ENCODE measurements around the gene PLD1. TPM values are rescaled to one million over a fixed set of nuclear protein-coding genes. Genes with fewer than 3 reads are reported as not detected.

Gene PLD1
- total and polyA plus RNA-seq, 3 experiments from 2014 or later = 0.59 to 14.5 (median 1.3) TPM

DNA sequence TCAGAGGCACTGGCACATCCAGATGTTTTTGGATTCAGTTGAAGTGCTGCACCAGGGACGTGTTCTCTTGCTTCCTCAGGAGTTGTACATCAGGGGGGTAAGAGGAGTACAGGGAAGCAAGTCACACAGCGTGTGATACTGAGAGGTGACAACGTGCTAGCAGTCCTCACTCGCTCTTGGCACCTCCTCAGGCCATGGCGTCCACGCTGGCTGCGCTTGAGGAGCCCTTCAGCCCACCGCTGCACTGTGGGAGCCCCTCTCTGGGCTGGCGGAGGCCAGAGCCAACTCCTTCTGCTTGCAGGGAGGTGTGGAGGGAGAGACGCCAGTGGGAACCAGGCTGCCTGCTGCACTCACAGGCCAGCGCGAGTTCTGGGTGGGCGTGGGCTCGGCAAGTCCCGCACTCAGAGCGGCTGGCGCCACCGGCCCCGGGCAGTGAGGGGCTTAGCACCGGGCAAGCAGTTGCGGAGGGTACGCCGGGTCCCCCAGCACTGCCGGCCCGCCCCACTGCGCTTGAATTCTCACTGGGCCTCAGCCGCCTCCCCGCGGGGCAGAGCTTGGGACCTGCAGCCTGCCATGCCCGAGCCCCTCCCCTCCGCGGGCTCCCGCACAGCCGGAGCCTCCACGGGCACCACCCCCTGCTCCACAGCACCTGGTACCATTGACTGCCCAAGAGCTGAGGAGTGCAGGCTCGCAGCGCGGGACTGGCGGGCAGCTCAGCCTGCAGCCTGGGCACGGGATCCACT, 64.5 kb downstream of the PLD1 start:
- H3K36me3 Mint-ChIP-seq = peaks cover 0 to 2% (median 0%) of the 10 kb centered on the region in 3 donors
- H3K9me3 ChIP-seq (ENCODE audit: low read length) = no peaks in the 10 kb centered on the region
- no peak overlapping the region for H3K4me3 ChIP-seq (ENCODE audit: low read length)
- no peak overlapping the region for H3K4me3 Mint-ChIP-seq
- ChIA-PET POLR2A (no interaction called here), CTCF (no interaction called here)
- H3K27me3 Mint-ChIP-seq = peaks cover 10 to 58% of the 10 kb centered on the region in 2 donors
- no peaks in the 10 kb centered on the region for H3K9me3 Mint-ChIP-seq
- peak overlapping the region in 1 of 8 donors; percentile 51 for H3K27ac Mint-ChIP-seq
- H3K27ac ChIP-seq (ENCODE audit: low read depth, low read length) = no peak overlapping the region
- H3K36me3 ChIP-seq (ENCODE audit: insufficient read depth, low read length) = no peaks in the 10 kb centered on the region
- no peaks in the 10 kb centered on the region for H3K4me1 ChIP-seq (ENCODE audit: insufficient read depth, low read length)
- H3K4me1 Mint-ChIP-seq = no peaks in the 10 kb centered on the region
- no peak for DNase-seq
- H3K27me3 ChIP-seq (ENCODE audit: insufficient read depth, low read length, poor library complexity, severe bottlenecking) = no peaks in the 10 kb centered on the region

DNA sequence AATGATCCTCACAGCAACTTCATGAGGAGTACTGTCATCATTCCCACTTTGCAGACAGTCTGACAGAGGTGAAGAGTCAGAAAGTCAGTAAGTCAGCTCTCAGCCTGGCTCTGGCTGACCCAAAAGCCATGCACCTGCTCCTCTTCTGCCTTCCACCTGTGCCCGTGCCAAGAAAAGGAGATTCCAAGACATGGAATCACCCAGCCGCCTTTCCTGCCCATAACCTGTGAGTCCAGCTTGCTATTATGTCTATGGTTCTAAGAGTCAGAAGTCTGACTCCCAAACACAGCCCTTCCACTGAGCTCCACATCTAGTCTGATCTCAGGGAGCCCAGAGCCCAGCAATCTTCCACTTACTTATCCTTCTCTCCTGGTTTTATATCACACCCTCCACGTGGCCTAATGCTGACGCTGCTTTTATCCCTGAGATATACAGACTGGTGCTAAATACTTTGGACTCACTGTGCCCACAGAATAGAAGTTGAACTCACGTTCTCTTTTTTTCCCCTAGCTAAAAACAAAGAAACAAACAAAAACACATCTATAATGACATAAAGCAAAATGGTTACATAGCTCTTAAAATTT, 66.0 kb downstream of the PLD1 start:
- no peak overlapping the region for H3K4me3 Mint-ChIP-seq
- H3K27me3 ChIP-seq (ENCODE audit: insufficient read depth, low read length, poor library complexity, severe bottlenecking) = no peaks in the 10 kb centered on the region
- H3K36me3 Mint-ChIP-seq = peaks cover 0 to 2% (median 0%) of the 10 kb centered on the region in 3 donors
- no peak overlapping the region for H3K4me3 ChIP-seq (ENCODE audit: low read length)
- DNase-seq = no peak
- no peak overlapping the region for H3K27ac ChIP-seq (ENCODE audit: low read depth, low read length)
- H3K9me3 ChIP-seq (ENCODE audit: low read length) = no peaks in the 10 kb centered on the region
- H3K4me1 Mint-ChIP-seq = no peaks in the 10 kb centered on the region
- peaks cover 8 to 48% of the 10 kb centered on the region in 2 donors for H3K27me3 Mint-ChIP-seq
- H3K27ac Mint-ChIP-seq = peak overlapping the region in 1 of 8 donors; percentile 78
- ChIA-PET CTCF (interaction anchor here (1.7 kb wide), 1 partner anchor 28 kb away, joined by 3 read pairs; no protein-coding TSS in a partner anchor), POLR2A (no interaction called here)
- H3K9me3 Mint-ChIP-seq = no peaks in the 10 kb centered on the region
- H3K36me3 ChIP-seq (ENCODE audit: insufficient read depth, low read length) = no peaks in the 10 kb centered on the region
- H3K4me1 ChIP-seq (ENCODE audit: insufficient read depth, low read length) = no peaks in the 10 kb centered on the region

- H3K4me1 Mint-ChIP-seq = no peaks in the 10 kb centered on the region
- Histone ChIP-seq H3K4me1 (ENCODE audit: insufficient read depth, low read length) (no peaks in the 10 kb centered on the region), H3K27ac (ENCODE audit: low read depth, low read length) (no peak overlapping the region), H3K36me3 (ENCODE audit: insufficient read depth, low read length) (no peaks in the 10 kb centered on the region), H3K27me3 (ENCODE audit: insufficient read depth, low read length, poor library complexity, severe bottlenecking) (no peaks in the 10 kb centered on the region), H3K9me3 (ENCODE audit: low read length) (no peaks in the 10 kb centered on the region), H3K4me3 (ENCODE audit: low read length) (no peak overlapping the region)
- no peak for DNase-seq
- H3K27me3 Mint-ChIP-seq = peaks cover 8 to 41% of the 10 kb centered on the region in 2 donors
- H3K27ac Mint-ChIP-seq = no peak overlapping the region
- H3K9me3 Mint-ChIP-seq = no peaks in the 10 kb centered on the region
- ChIA-PET POLR2A (no interaction called here), CTCF (interaction anchor here (1.7 kb wide), 1 partner anchor 28 kb away, joined by 3 read pairs; no protein-coding TSS in a partner anchor)
- H3K36me3 Mint-ChIP-seq = peaks cover 0 to 2% (median 0%) of the 10 kb centered on the region in 3 donors
- H3K4me3 Mint-ChIP-seq = no peak overlapping the region
Measured at GRCh38 chr3:171743327-171744157, 66.7 kb downstream of the PLD1 start.

DNA sequence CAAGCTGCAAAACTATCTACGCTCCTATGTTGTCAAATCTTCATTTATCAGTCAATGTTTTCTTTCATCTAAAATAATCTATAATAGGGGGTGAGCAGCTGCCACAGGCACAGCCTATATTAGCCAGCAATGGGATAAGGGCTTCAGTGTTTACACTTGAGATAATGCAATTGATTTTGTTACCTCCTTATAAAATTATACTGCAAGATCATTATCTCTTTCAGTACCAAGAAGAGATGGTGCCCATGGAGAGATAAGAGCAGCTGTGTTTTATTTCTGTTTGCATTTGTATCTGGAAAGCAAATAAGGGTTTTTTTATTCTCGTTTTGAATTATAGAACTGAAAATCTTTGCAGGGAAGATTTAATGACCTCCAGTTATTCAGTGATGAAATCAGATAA, 68.9 kb downstream of the PLD1 start:
- no peak overlapping the region for H3K27ac ChIP-seq (ENCODE audit: low read depth, low read length)
- no peaks in the 10 kb centered on the region for H3K9me3 Mint-ChIP-seq
- H3K4me1 ChIP-seq (ENCODE audit: insufficient read depth, low read length) = no peaks in the 10 kb centered on the region
- peaks cover 0 to 2% (median 0%) of the 10 kb centered on the region in 3 donors for H3K36me3 Mint-ChIP-seq
- H3K4me1 Mint-ChIP-seq = no peaks in the 10 kb centered on the region
- no peak overlapping the region for H3K4me3 ChIP-seq (ENCODE audit: low read length)
- peaks cover 5 to 23% of the 10 kb centered on the region in 2 donors for H3K27me3 Mint-ChIP-seq
- H3K36me3 ChIP-seq (ENCODE audit: insufficient read depth, low read length) = no peaks in the 10 kb centered on the region
- no peak overlapping the region for H3K4me3 Mint-ChIP-seq
- DNase-seq = no peak
- H3K27ac Mint-ChIP-seq = no peak overlapping the region
- no peaks in the 10 kb centered on the region for H3K27me3 ChIP-seq (ENCODE audit: insufficient read depth, low read length, poor library complexity, severe bottlenecking)
- ChIA-PET CTCF (no interaction called here), POLR2A (no interaction called here)
- H3K9me3 ChIP-seq (ENCODE audit: low read length) = no peaks in the 10 kb centered on the region

GRCh38 chr3:171736556-171736955, 73.7 kb downstream of the PLD1 start:
- no peak overlapping the region for H3K27ac Mint-ChIP-seq
- DNase-seq = no peak
- H3K27me3 ChIP-seq (ENCODE audit: insufficient read depth, low read length, poor library complexity, severe bottlenecking) = no peaks in the 10 kb centered on the region
- no peaks in the 10 kb centered on the region for H3K4me1 Mint-ChIP-seq
- H3K9me3 ChIP-seq (ENCODE audit: low read length) = no peaks in the 10 kb centered on the region
- no peaks in the 10 kb centered on the region for H3K36me3 ChIP-seq (ENCODE audit: insufficient read depth, low read length)
- H3K36me3 Mint-ChIP-seq = no peaks in the 10 kb centered on the region
- no peaks in the 10 kb centered on the region for H3K9me3 Mint-ChIP-seq
- CTCF ChIA-PET = no interaction called here
- no peak overlapping the region for H3K4me3 Mint-ChIP-seq
- H3K4me3 ChIP-seq (ENCODE audit: low read length) = no peak overlapping the region
- H3K27ac ChIP-seq (ENCODE audit: low read depth, low read length) = no peak overlapping the region
- POLR2A ChIA-PET = no interaction called here
- H3K27me3 Mint-ChIP-seq = peaks cover 0 to 2% of the 10 kb centered on the region in 2 donors
- H3K4me1 ChIP-seq (ENCODE audit: insufficient read depth, low read length) = no peaks in the 10 kb centered on the region

GRCh38 chr3:171733561-171733960, 76.7 kb downstream of the PLD1 start:
- Mint-ChIP-seq H3K36me3 (no peaks in the 10 kb centered on the region), H3K27me3 (peaks cover 3 to 6% of the 10 kb centered on the region in 2 donors), H3K27ac (peak overlapping the region in 1 of 8 donors; percentile 43), H3K9me3 (no peaks in the 10 kb centered on the region), H3K4me3 (no peak overlapping the region), H3K4me1 (no peaks in the 10 kb centered on the region)
- Histone ChIP-seq H3K36me3 (ENCODE audit: insufficient read depth, low read length) (no peaks in the 10 kb centered on the region), H3K9me3 (ENCODE audit: low read length) (no peaks in the 10 kb centered on the region), H3K4me1 (ENCODE audit: insufficient read depth, low read length) (no peaks in the 10 kb centered on the region), H3K27me3 (ENCODE audit: insufficient read depth, low read length, poor library complexity, severe bottlenecking) (no peaks in the 10 kb centered on the region), H3K4me3 (ENCODE audit: low read length) (no peak overlapping the region), H3K27ac (ENCODE audit: low read depth, low read length) (no peak overlapping the region)
- POLR2A ChIA-PET = no interaction called here
- CTCF ChIA-PET = no interaction called here
- DNase-seq = no peak

DNA sequence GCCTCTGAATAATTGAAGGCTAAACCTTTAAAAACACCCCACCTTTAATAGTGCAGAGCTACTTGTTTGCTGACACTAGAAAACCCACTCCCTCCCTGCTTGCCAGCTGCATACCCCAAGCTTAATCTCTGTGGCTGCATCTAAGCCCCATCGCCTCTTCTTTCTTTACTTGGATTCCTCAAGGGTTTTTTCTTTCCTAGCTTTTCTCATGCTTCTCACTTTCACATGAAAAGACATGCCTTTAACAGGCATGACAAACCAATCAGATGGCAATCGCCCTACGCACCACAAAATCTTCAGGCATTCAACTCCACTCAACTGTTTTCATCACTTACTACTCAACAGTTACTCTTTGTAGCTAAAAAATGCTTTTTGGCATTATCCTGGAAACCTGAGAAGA, 77.5 kb downstream of the PLD1 start:
- no peaks in the 10 kb centered on the region for H3K36me3 Mint-ChIP-seq

GRCh38 chr3:171731691-171732090, 78.6 kb downstream of the PLD1 start:
- POLR2A ChIA-PET = no interaction called here
- no peaks in the 10 kb centered on the region for H3K9me3 Mint-ChIP-seq

More for the DNA sequence above, 77.5 kb downstream of the PLD1 start:
- CTCF ChIA-PET = no interaction called here
- Mint-ChIP-seq H3K9me3 (no peaks in the 10 kb centered on the region), H3K4me3 (no peak overlapping the region), H3K27ac (peak overlapping the region in 1 of 8 donors; percentile 42), H3K27me3 (peaks cover 3 to 6% of the 10 kb centered on the region in 2 donors), H3K4me1 (no peaks in the 10 kb centered on the region)
- H3K4me1 ChIP-seq (ENCODE audit: insufficient read depth, low read length) = no peaks in the 10 kb centered on the region
- no peak overlapping the region for H3K27ac ChIP-seq (ENCODE audit: low read depth, low read length)
- H3K9me3 ChIP-seq (ENCODE audit: low read length) = no peaks in the 10 kb centered on the region
- no peaks in the 10 kb centered on the region for H3K27me3 ChIP-seq (ENCODE audit: insufficient read depth, low read length, poor library complexity, severe bottlenecking)
- no peak for DNase-seq
- POLR2A ChIA-PET = no interaction called here
- no peak overlapping the region for H3K4me3 ChIP-seq (ENCODE audit: low read length)
- no peaks in the 10 kb centered on the region for H3K36me3 ChIP-seq (ENCODE audit: insufficient read depth, low read length)

More at GRCh38 chr3:171731691-171732090, 78.6 kb downstream of the PLD1 start:
- Mint-ChIP-seq H3K36me3 (no peaks in the 10 kb centered on the region), H3K27ac (no peak overlapping the region), H3K4me3 (no peak overlapping the region), H3K4me1 (no peaks in the 10 kb centered on the region), H3K27me3 (peaks cover 3 to 6% of the 10 kb centered on the region in 2 donors)
- CTCF ChIA-PET = no interaction called here
- no peaks in the 10 kb centered on the region for H3K9me3 ChIP-seq (ENCODE audit: low read length)
- no peak for DNase-seq
- no peaks in the 10 kb centered on the region for H3K36me3 ChIP-seq (ENCODE audit: insufficient read depth, low read length)
- H3K4me1 ChIP-seq (ENCODE audit: insufficient read depth, low read length) = no peaks in the 10 kb centered on the region
- no peaks in the 10 kb centered on the region for H3K27me3 ChIP-seq (ENCODE audit: insufficient read depth, low read length, poor library complexity, severe bottlenecking)
- H3K4me3 ChIP-seq (ENCODE audit: low read length) = no peak overlapping the region
- H3K27ac ChIP-seq (ENCODE audit: low read depth, low read length) = no peak overlapping the region

Data from CD8-positive, alpha-beta memory T cell (primary cell).